GM18508 (cell line): ENCODE data around the gene PELI1.

Experiments used
- ATAC-seq: cut with Tn5 transposase; IDR thresholded peaks from one replicate; pipeline ENCODE4 v1.9.1; 2021; ENCODE audit warnings: moderate number of reproducible peaks; ENCODE audit not compliant: insufficient read depth, unreplicated experiment

PELI1 gene

DNA sequence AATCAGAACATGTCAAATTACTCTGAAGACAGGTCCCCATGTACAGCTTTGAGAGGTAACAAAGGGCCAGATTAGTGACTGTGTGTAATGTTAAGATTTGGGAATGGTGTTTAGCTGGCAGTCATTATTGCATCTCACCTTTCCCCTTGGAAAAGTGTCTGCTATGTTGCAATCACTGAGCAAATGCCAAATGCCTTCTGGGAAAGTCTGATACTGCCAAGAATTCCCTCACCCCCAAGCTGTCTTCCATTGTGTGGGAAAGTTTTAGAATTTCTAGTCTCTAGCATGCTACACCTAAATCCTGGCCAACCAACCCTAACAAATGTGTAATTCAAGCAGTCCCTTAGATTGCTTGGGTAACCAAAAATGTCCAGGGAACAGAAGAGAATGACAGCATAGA, 13.6 kb upstream of the PELI1 start:
- no peak for ATAC-seq

DNA sequence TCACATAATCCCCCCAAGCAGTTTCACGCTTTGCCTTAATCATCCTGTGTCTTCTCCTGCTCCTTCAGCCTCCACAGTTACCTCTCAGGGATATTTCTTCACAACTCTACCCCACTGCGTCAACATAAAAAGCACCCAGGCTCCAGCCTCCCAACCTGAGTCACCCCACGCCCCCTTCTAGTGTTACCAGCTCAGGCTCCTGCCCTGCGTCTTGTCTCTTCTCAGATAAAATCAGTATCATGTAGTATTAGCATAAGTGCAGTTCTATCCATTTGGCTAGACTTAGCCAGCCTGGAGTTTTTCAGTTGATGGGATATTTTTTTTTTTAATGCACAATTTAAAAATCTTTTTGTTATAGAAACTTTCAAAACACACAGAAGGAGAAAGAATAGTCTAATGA, 9.6 kb upstream of the PELI1 start:
- no peak for ATAC-seq

DNA sequence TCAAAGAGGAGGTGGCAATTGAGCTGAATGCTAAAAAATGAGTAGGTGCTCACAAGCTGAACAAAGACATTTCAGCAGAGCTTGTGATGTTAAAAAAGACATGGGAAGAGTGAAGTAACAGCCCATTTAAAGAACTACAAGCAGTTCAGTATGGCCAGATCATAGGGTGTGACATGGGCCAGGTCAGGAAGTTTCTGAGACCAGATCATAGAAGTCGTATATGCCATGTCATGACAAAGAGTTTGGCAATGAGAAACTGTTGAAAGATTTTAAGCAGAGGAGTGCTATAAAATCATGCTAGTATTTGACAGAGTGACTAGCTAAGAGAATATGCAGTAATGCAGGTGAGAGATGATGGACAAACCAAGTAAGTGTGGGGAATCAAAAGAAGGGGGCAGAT, 7.3 kb upstream of the PELI1 start:
- ATAC-seq = no peak

- ATAC-seq = no peak
Measured at GRCh38 chr2:64145714-64146113, 1.5 kb upstream of the PELI1 start.

GRCh38 chr2:64145119-64145518, 899 bp upstream of the PELI1 start:
- ATAC-seq = no peak

DNA sequence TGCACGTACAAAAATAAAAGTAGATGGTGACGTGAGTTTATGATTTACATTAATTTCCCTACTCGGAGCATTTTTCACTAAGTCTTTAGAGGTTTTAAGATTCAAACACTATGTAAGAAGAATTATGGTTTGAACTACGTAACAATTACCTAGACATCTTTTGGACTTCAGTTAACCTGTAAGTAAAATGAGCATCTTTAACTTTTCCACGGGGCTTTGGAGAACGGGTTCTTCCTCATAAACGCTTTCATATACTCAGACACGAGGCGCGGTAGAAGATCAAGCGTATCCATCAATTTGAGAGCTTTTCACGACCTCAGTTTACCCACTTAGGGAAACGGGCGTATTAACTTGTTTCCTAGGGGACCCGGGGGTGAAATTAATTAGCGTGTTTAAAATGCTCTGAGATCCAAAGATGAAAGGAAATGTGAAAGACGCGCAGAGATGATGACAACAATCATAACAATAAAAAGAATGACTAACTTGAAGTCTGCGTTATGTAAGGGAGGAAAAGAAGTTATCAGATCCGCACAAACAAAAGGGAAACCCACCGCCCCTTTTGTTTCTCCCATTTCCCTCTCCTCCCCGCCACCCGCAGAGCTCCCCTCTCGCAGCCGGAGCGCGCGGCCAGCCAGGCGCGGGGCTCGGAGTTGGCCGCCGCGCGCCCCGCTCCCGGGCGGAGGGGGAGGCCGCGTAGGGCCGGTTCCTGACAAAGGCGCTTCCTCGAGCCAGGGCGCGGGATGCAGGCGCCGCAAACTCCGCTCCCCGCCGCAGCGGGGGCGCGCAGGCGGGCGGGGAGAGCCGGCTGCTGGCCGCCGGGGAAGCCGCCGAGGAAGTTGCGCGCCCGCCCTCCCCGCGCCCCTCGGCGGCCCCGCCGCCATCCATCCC, 807 bp downstream of the PELI1 start:
- ATAC-seq = no peak

GRCh38 chr2:64142741-64143168, 1.5 kb downstream of the PELI1 start:
- ATAC-seq = no peak

GRCh38 chr2:64141674-64142405, 2.4 kb downstream of the PELI1 start:
- no peak for ATAC-seq

DNA sequence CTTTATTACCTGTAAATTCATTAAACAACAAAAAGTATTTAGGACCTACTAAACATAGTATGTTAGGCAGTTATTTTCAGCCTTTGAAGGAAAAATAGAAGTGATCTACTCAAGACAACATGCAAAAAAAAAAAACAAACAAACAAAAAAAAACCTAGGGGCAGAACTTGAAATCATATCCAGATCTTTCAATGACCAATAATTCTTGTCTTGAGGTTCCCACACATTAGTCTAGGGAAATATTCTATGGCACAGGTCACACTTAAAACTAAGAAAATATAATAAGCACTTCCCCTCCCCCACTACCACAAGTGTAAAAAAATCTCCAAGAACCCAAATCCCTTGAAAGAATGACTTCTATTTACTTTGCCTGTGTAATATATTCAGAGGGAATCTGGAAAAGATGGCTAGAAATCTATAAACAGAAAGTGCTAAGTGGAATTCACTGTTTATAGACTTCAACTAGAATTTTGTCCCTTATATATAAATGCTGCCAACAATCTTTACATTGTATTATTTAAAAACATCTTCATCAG, 3.5 kb downstream of the PELI1 start:
- ATAC-seq = no peak

DNA sequence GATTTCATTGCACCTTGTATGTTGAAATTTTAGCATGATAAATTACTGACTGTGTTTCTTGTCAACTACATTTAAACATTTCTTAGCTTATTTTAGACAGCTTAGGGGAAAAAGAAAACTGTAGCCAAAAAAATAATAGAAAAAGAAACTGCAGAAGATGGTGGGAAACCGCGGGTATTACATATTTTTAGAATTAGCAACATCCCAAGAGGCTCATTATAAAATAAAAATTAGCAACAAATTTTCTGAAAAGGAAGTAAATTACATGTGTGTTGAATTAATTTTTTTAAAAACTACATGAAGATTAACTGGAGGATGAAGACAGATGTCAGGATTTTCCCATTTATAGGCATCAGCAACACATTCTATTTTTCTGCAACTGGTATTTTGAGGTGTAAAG, 4.3 kb downstream of the PELI1 start:
- ATAC-seq = no peak

- no peak for ATAC-seq
Measured at GRCh38 chr2:64137996-64138395, 6.2 kb downstream of the PELI1 start.

GRCh38 chr2:64137567-64137966, 6.7 kb downstream of the PELI1 start:
- ATAC-seq = no peak

- ATAC-seq = no peak
Measured at GRCh38 chr2:64135421-64135820, 8.8 kb downstream of the PELI1 start.

DNA sequence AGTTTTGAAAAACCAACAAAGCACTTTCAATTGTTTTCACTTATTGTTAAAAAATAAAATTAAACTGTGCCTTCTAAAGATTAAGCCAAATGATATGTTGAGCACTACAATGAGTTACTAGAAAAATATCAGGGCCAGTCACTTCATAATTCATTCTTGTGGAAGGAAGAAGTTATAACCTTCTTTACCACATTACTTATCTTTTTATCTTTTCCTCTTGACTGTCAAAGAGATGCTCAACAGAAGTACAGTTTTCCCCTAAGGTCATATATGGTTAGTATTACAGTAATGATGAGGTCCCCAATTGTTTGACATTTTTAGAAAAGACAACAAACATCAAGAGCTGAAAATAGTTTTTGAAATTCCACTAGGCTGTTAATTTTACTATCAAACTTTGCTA, 9.4 kb downstream of the PELI1 start:
- ATAC-seq = no peak

DNA sequence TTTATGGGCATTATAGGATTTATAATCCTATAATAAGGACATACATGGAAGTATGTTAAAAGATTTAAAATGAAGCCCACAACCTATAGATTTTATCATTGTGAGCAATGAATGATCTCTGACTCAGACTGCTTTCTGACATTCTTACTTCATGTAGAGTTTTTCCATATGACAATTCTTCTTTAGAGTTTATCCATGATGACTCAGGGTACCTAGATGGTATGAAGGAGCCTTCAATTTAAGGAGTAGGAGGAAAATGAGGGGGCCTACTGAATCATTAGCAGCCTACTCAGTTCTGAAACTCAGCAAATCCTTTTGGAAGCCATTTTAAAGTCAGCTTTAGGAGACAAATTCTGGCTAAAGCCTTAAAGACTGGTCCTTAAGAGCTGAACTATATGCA, 10.4 kb downstream of the PELI1 start:
- ATAC-seq = no peak

DNA sequence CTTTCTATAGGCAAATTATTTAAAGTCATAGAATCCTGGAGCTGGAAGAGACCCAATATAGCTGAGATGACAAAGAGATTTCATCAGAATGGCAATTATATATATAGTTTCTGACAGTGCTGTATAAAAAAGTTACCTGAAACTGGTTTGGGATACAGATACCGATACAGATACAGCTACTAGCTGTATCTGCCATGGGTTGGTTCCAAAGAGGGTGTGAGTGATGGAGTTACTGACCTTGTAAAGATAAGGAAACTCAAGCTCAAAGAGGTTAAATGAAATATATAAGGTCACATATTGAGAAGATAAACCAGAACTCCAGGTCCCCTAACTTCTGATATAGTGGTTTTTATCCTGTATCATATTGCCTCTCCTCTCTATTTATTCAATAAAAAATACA, 10.9 kb downstream of the PELI1 start:
- no peak for ATAC-seq

- no peak for ATAC-seq
Measured at GRCh38 chr2:64130333-64130732, 13.9 kb downstream of the PELI1 start.

GRCh38 chr2:64128943-64129391, 15.3 kb downstream of the PELI1 start:
- no peak for ATAC-seq

GRCh38 chr2:64128406-64128805, 15.8 kb downstream of the PELI1 start:
- no peak for ATAC-seq

DNA sequence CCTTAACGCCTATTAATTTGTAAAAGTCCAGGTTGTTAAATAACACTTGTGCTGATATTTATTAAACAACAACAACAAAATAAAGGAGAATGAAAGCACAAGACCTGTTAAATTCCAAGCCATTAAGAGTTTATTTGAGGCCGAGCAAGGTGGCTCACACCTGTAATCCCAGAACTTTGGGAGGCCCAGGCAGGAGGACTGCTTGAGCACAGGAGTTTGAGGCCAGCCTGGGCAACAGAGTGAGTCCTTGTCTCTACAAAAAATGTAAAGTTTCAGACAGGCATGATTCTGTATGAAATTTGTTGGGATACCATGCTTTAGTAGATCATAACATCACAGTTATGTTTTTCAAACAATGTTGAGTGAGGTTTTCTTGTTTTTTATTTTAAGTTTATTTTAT, 17.1 kb downstream of the PELI1 start:
- no peak for ATAC-seq

DNA sequence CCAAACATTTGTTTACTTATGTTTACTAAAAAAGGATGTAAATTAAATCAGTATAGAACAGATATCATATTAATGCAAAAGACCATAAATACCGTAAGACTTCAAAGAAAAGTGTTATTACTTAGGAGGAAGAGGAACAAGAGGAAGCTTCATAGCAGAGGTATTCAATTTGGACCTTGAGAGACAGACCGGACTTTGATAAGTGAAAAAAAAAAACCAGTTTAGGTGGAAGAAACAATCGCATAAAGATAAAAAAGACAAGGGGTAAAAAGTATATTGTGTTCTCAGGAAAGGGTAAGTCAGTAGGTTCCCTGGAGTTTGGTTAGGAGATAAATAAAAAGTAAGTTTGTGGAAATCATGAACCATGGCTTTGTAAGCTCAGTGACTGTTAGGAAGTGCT, 17.6 kb downstream of the PELI1 start:
- no peak for ATAC-seq
